ENCODE measurements around the gene PI16.

DNA sequence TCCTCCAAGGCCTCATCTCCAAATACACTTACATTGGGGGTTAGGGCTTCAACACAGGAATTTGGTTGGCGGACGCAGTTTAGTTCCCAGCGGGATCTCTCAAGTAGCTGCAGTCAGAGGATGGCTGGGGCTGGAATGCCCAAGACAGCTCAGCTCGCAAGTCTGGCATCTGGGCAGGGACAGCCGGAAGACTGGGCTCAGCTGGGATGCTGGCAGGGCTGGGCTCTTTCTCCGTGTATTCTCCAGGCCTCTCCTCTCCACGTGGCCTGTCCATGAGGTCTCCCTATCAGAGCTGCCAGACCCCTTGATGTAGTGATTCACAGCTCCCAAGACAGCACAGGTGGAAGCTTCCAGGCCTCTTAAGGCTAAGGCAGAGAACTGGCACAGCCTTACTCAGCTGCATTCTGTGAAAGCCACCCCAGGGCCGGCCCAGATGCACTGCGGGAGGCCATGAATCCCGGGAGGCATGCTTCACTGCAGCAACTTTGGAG is 55.9 kb downstream of the PI16 start:
- TF ChIP-seq SUZ12 (IDR thresholded peaks at IDR 0.05; ENCODE audit: extremely low read depth, insufficient read depth, insufficient read length) (no peak), ZNF274 (IDR thresholded peaks at IDR 0.05; ENCODE audit: low read depth, low read length) (no peak)

Measured in NT2/D1 (cell line).